Measurements from ENCODE around the gene PRKCZ.
A peak's percentile ranks its signal among the peaks of the same experiment; 100 is the strongest.

GRCh38 chr1:2148691-2149090, 98.5 kb downstream of the PRKCZ start:
- no peak for TF ChIP-seq CTCF (IDR thresholded peaks at IDR 0.05; ENCODE audit: low read depth, low read length, missing input control)
- no peak for TF ChIP-seq EGR1 (IDR thresholded peaks at IDR 0.05; ENCODE audit: low read depth in 2 of 2)
- no peak for TF ChIP-seq TAF1 (conservative IDR thresholded peaks at IDR 0.05)
- TF ChIP-seq REST (IDR thresholded peaks at IDR 0.05): no peak
- no peak for TF ChIP-seq RXRA (IDR thresholded peaks at IDR 0.05)
- TF ChIP-seq NR2F2 (IDR thresholded peaks at IDR 0.05): no peak
- peak; percentile 27 for TF ChIP-seq SP1 (IDR thresholded peaks at IDR 0.05)
- no peak for TF ChIP-seq RAD21 (IDR thresholded peaks at IDR 0.05)
- TF ChIP-seq MAX (IDR thresholded peaks at IDR 0.05): no peak
- TF ChIP-seq ZBTB33 (IDR thresholded peaks at IDR 0.05): no peak
- no peak for TF ChIP-seq GABPA (IDR thresholded peaks at IDR 0.05 in 1 of 2, conservative IDR thresholded peaks at IDR 0.05 in 1 of 2)
- no peak for TF ChIP-seq YY1 (IDR thresholded peaks at IDR 0.05)
- TF ChIP-seq FOXA1 (IDR thresholded peaks at IDR 0.05): no peak
- TF ChIP-seq ATF3 (IDR thresholded peaks at IDR 0.05): no peak
